A204.1 (cell line): ENCODE measurements around the gene POLK.

Source experiments
- FAIRE-seq: peaks from 2 replicates; lab custom pipeline; 2012; peaks lifted over from hg19 to GRCh38; lab: Jason Lieb, UNC

Gene POLK

GRCh38 chr5:75611311-75612225 is 99.9 kb downstream of the POLK start, which contains the start of gene ANKDD1B:
ANKDD1B (plus strand) TSS chr5:75611453; CDS start chr5:75611635, 182 bp downstream.
- no peak for FAIRE-seq

DNA sequence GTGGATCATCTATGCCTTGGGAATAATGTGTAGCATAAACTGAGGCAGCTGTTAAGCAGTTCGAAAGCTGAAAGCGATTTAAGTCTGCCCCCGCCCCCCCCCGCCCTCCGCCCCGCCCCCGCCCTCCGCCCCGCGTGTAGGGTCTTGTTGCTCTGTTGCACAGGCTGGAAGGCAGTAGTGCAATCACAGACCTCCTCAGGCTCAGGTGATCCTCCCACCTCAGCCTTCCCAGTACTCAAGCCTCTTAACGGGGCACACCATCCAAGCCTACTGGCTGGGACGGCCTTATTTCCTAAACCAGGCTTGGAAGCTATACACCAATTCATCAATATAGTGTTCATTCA is 100.5 kb downstream of the POLK start:
- FAIRE-seq = no peak

- FAIRE-seq = no peak
Measured at GRCh38 chr5:75612901-75613300, 101.2 kb downstream of the POLK start.

GRCh38 chr5:75614176-75614575 is 102.5 kb downstream of the POLK start:
- no peak for FAIRE-seq

DNA sequence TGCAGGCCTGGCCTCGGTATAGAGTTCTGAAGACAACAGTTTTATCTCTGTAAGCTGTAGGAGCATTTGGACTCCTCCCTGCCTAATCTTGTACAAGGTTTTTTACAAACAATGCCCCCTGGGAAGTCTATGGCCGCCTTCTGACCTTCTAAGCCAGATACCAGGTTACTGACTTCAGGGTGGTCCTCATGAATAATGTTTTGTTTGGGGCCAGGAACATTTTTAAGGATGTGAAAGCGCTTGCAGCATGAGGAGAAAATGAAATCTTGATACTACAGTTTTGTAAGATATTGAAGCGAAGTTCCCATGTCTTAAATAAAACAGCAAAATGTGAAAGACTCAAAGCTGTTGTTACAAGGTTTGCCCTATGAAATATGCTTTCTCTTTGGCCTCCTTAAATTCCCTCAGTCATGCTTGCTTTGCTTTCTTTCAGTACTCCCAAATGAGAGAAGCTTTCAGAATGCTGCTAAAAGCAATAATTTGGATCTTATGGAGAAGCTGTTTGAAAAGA is 104.7 kb downstream of the POLK start:
- FAIRE-seq = no peak

DNA sequence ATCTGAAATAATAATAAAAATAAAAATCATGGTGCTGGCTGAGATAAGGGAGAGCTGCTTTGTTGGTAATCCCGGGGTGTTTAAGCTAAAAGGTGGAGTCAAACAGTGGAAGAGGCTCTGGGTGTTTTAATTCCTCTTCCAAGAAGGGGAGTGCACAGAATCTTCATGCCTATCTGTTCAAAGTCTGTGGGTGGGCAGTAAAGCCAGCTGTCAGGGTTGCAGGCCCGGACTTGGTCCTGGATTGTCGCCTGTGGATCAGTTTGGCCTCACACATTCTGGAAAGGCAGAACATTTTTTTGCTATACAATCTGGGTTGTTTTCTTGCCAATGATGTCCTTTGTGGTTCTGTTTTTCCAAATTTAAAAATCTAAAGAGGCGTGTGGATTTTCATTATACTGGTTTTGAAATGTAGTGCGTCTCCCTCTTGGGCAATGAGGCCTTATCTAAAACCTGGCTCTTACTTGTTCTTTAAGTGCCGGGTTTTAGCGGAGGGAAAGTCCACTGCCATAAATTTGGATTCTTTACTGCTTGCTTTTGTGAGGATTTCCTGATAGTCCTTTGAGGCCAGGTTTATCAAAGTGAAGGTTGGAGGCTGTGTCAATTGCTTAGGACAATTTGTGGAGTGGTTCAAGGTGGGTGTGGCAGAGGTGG is 105.4 kb downstream of the POLK start:
- no peak for FAIRE-seq

- no peak for FAIRE-seq
Measured at GRCh38 chr5:75617736-75618352, 106.2 kb downstream of the POLK start.

- FAIRE-seq = no peak
Measured at GRCh38 chr5:75620184-75620959, 108.7 kb downstream of the POLK start.

- no peak for FAIRE-seq
Measured at GRCh38 chr5:75622564-75622963, 110.9 kb downstream of the POLK start.

DNA sequence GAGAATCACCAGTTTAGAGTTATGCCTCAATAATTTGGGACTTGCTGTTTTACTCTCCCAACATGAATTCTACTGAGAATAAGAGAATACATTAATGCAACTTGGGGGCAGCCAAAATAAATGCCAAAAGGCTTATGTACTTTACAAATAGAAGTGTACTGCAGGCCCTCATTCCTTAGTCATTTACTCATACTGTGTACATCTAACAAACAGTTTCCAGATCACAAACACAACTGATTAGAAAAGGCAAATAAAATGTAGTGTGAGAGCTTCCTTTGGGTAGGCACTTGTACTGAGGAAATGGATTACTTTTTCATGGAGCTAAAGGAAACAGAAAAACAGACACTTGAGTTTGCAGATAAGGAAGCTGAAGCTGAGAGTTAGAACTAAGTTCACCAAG is 112.2 kb downstream of the POLK start:
- FAIRE-seq = no peak

DNA sequence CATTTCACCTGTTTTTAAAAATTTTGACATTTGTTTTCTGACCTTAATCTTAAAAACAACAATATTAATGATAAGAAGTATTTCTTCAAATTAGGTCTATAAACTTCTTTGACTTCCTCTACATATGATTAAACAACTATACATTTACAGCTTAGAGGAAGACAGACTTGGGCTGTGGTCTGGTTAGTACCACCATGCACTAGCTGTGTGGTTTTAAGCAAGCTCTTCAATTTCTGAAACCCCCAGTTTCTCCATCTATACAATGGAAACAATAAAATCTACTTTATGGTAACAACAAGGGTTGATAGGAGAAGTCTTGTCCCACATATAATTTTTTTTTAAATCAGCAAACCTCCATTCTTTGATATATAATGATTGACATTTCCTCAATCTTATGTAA is 115.3 kb downstream of the POLK start:
- FAIRE-seq = no peak

DNA sequence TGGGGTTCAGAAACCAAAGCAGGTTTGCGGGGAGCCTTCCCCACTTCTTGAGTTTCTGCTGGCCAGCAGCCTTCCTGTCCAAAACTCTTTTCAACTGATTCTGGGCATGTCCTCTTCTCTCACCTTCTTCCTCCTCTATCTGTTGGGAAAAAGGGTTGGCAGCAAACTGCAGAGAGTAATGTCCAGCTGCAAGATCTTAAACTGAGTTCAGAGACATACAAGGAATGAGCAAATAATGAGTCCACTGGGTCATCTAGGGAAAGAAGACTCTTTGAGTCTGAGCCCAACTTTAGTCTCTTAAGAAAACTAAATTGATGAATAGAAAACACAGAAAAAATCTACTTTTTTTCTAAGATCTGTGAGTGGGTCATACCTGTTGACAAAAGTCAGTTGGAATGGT is 116.1 kb downstream of the POLK start:
- FAIRE-seq = no peak

GRCh38 chr5:75630875-75631274 is 119.2 kb downstream of the POLK start:
- FAIRE-seq = no peak

DNA sequence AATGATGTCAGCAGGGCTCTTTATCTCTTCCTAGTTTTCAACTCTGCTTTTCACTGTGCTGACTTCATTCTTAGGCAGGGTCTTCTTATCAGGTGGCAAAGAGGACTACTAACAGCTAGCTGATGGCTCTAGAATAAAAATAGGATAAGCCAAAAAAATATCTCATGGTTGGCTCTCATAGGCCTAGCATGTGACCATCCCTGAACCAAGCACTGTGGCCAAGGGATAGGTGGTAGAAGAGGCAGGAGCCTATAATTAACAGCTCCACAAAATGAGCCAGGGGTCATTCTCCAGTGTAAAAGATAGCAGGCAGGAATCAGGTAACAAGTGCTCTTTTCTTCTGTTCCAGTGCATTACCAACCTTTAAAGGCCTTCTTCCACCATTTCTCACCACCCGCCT is 120.6 kb downstream of the POLK start:
- no peak for FAIRE-seq

DNA sequence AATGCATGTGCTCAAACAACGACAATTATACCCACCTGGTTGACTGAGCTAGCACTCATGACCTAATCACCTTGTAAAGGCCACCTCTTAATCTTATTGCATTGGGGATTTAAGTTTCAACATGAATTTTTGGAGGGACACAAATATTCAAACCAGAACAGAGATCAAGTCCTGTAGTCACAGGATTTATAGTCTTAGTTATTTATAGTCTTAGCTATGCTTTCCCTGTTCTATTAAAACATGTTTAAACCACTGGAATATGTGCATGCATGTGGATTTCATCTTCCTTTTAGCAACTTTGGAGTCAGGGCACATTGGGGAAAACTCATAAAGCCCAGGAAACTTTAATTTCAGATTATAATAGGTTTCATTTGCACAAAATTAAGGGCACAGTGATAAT is 126.3 kb downstream of the POLK start:
- no peak for FAIRE-seq

- FAIRE-seq = no peak
Measured at GRCh38 chr5:75639535-75640311, 128.0 kb downstream of the POLK start.

- FAIRE-seq = no peak
Measured at GRCh38 chr5:75640395-75640794, 128.7 kb downstream of the POLK start.

DNA sequence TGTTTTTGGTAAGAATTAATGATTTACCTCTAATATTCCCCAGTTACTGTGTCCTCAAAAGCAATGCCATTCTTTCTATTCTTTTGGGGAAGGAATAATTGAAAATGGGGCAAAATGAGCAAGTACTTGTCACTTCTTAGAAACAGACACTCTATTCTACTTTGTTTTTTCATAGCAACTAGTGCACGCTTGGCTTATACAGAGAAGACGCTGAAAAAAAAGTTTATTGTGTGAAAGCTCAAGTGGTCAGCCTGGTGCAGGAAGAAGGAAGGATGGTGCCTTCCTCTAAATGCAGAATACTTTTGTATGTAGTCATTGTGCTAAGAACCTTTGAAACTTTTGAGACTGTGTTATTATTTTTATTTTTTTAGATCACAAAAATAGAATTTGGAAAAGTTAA is 129.1 kb downstream of the POLK start:
- FAIRE-seq = no peak

- no peak for FAIRE-seq
Measured at GRCh38 chr5:75648712-75649111, 137.0 kb downstream of the POLK start.
